Mesenchymal stem cell (in vitro differentiated cells and primary cell): Measurements from ENCODE around the gene GATA1.

Experiments
- DNase-seq: peaks from one replicate; pipeline ENCODE4 v3.0.0-alpha.2; 2013
- H2AFZ ChIP-seq: one replicate; pipeline ENCODE4 v1.6.1; 2013; ENCODE audit warnings: low read depth, mild to moderate bottlenecking, control low read depth, inconsistent platforms, low read length, moderate library complexity
- H2AK5ac ChIP-seq: 2 replicates; pipeline ENCODE4 v1.6.1; 2013; ENCODE audit warnings: low read length, moderate library complexity, mild to moderate bottlenecking, inconsistent platforms; ENCODE audit not compliant: severe bottlenecking
- H2BK120ac ChIP-seq: one replicate; pipeline ENCODE4 v1.6.1; 2013; ENCODE audit warnings: low read depth, mild to moderate bottlenecking, inconsistent platforms, low read length, moderate library complexity
- H2BK12ac ChIP-seq, 2 experiments: one replicate each; pipeline ENCODE4 v1.6.1; 2013; ENCODE audit warnings: inconsistent platforms in 2 of 2, low read length in 2 of 2, mild to moderate bottlenecking in 2 of 2, moderate library complexity in 2 of 2, control low read depth in 1 of 2
- H2BK15ac ChIP-seq: one replicate; pipeline ENCODE4 v1.6.1; 2013; ENCODE audit warnings: mild to moderate bottlenecking, low read depth, inconsistent platforms; ENCODE audit not compliant: poor library complexity, severe bottlenecking
- H2BK5ac ChIP-seq: 2 replicates; pipeline ENCODE4 v1.6.1; 2013; ENCODE audit warnings: low read depth, mild to moderate bottlenecking, low read length, control low read depth, inconsistent platforms; ENCODE audit not compliant: poor library complexity, severe bottlenecking
- H3K14ac ChIP-seq, 2 experiments: one replicate each; pipeline ENCODE4 v1.6.1; 2013; ENCODE audit warnings: inconsistent platforms in 2 of 2, low read length in 2 of 2, control low read depth in 1 of 2, mild to moderate bottlenecking in 1 of 2, moderate library complexity in 1 of 2
- H3K18ac ChIP-seq, 2 experiments: one replicate each; pipeline ENCODE4 v1.6.1; 2013; ENCODE audit warnings: inconsistent platforms in 2 of 2, low read length in 2 of 2, control low read depth in 1 of 2, low read depth in 1 of 2, mild to moderate bottlenecking in 1 of 2
- H3K23ac ChIP-seq, 2 experiments: one replicate each; pipeline ENCODE4 v1.6.1; 2013; ENCODE audit warnings: inconsistent platforms in 2 of 2, low read length in 2 of 2, mild to moderate bottlenecking in 2 of 2, moderate library complexity in 2 of 2, control low read depth in 1 of 2
- H3K27ac ChIP-seq: 2 replicates; pipeline ENCODE4 v1.5.1; 2013; ENCODE audit warnings: mild to moderate bottlenecking, moderate library complexity, low read length, control low read depth, inconsistent platforms; ENCODE audit not compliant: poor library complexity, severe bottlenecking
- H3K27me3 ChIP-seq, 2 experiments: 2 replicates each; pipeline versions ENCODE4 v1.6.1 to v1.7.0; 2013; ENCODE audit warnings: low read length in 2 of 2, mild to moderate bottlenecking in 2 of 2, moderate library complexity in 2 of 2, control low read depth in 1 of 2, inconsistent platforms in 1 of 2; ENCODE audit not compliant: control insufficient read depth in 1 of 2, insufficient read depth in 1 of 2
- H3K36me3 ChIP-seq, 2 experiments: 2 replicates each; pipeline versions ENCODE4 v1.6.1 to v1.7.0; 2013; ENCODE audit warnings: low read length in 2 of 2, control low read depth in 1 of 2, inconsistent platforms in 1 of 2, low read depth in 1 of 2, mild to moderate bottlenecking in 1 of 2; ENCODE audit not compliant: insufficient read depth in 2 of 2, control insufficient read depth in 1 of 2
- H3K4ac ChIP-seq, 2 experiments: one replicate each; pipeline ENCODE4 v1.6.1; 2013; ENCODE audit warnings: inconsistent platforms in 2 of 2, low read length in 2 of 2, mild to moderate bottlenecking in 2 of 2, moderate library complexity in 2 of 2, control low read depth in 1 of 2, low read depth in 1 of 2
- H3K4me1 ChIP-seq: 2 replicates; pipeline ENCODE4 v1.6.1; 2013; ENCODE audit warnings: low read depth, low read length, control low read depth; ENCODE audit not compliant: control insufficient read depth, insufficient read depth
- H3K4me2 ChIP-seq: 2 replicates; pipeline ENCODE4 v1.6.1; 2013; ENCODE audit warnings: low read length, mild to moderate bottlenecking, inconsistent platforms; ENCODE audit not compliant: poor library complexity, severe bottlenecking
- H3K4me3 ChIP-seq, 2 experiments: 2 replicates each; pipeline versions ENCODE4 v1.5.1 to v1.7.0; 2013; ENCODE audit warnings: low read length in 2 of 2, mild to moderate bottlenecking in 2 of 2, control low read depth in 1 of 2, low read depth in 1 of 2; ENCODE audit not compliant: insufficient read depth in 1 of 2
- H3K79me1 ChIP-seq: replicated peaks from 2 replicates; pipeline ENCODE4 v1.6.1; 2013; ENCODE audit warnings: mild to moderate bottlenecking, control low read depth, low read length, inconsistent platforms; ENCODE audit not compliant: poor library complexity, severe bottlenecking
- H3K9ac ChIP-seq: 2 replicates; pipeline ENCODE4 v1.7.0; 2013; ENCODE audit warnings: mild to moderate bottlenecking, low read length, moderate library complexity
- H3K9me3 ChIP-seq: 2 replicates; pipeline ENCODE4 v1.7.0; 2013; ENCODE audit warnings: mild to moderate bottlenecking, low read length; ENCODE audit not compliant: control insufficient read depth
- H4K8ac ChIP-seq: one replicate; pipeline ENCODE4 v1.6.1; 2013; ENCODE audit warnings: inconsistent platforms, mild to moderate bottlenecking, low read length, moderate library complexity
- H4K91ac ChIP-seq: one replicate; pipeline ENCODE4 v1.6.1; 2013; ENCODE audit warnings: mild to moderate bottlenecking, low read length, inconsistent platforms
- WGBS: methylation state at CpG from one replicate; pipeline ENCODE4 v1.1.7; 2013; ENCODE audit warnings: mixed read lengths; 5-methylcytosine and 5-hydroxymethylcytosine counted together

Gene GATA1

DNA sequence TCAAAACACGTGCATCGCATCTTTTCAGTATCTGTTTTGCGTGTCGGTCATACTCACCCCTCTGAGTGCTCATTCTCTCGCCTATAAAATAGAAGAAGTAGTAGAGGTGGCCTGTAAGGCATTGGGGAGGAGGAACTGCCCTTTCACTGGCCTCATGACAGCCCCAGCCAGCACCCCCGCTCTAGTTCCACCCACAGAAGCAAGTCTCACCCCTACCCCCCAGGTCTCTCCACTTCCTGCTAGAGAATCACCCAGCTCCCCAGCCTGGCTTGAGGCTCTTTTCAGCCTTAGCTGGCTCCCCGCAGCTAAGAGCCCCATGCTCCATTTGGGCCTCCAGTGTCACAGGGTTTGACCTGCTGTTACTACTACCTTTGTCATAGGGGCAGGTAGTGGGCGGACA lies 27.3 kb downstream of the GATA1 start:
- H3K9me3 ChIP-seq = no peaks in the 10 kb centered on the region
- H4K8ac ChIP-seq = no peak overlapping the region
- WGBS = 100% methylated on average over 2 of the region's 8 CpGs
- peaks cover 18 to 40% of the 10 kb centered on the region in 2 experiments for H3K36me3 ChIP-seq
- no peak overlapping the region for H2AK5ac ChIP-seq
- H3K14ac ChIP-seq = no peak overlapping the region
- no peak overlapping the region for H3K9ac ChIP-seq
- no peak overlapping the region for H3K4me3 ChIP-seq
- no peak overlapping the region for H2BK120ac ChIP-seq
- no peak overlapping the region for H3K4ac ChIP-seq
- no peak overlapping the region for H2BK5ac ChIP-seq
- H3K18ac ChIP-seq = no peak overlapping the region
- H3K79me1 ChIP-seq = no peaks in the 10 kb centered on the region
- H4K91ac ChIP-seq = no peak overlapping the region
- H2BK12ac ChIP-seq = no peak overlapping the region
- H3K27ac ChIP-seq = no peak overlapping the region
- H3K4me1 ChIP-seq = no peaks in the 10 kb centered on the region
- peaks cover 0 to 16% of the 10 kb centered on the region in 2 experiments for H3K27me3 ChIP-seq
- no peak overlapping the region for H2BK15ac ChIP-seq
- no peak overlapping the region for H2AFZ ChIP-seq
- no peak overlapping the region for H3K4me2 ChIP-seq
- no peak for DNase-seq
- no peak overlapping the region for H3K23ac ChIP-seq

DNA sequence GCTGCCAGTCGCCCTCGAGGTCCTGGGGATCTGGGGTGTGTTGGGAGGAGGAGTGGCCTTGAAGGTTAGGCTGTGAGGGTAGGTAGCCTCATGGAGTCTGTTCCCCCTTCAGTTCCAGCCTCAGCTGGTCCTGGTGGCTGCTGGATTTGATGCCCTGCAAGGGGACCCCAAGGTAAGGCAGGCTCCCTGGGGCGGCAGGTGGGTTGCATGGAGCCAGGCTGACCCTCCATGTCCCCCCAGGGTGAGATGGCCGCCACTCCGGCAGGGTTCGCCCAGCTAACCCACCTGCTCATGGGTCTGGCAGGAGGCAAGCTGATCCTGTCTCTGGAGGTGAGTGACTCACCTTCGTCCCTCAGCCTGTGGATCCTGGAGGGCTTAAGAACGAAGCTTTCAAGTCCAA lies 28.3 kb downstream of the GATA1 start:
- Histone ChIP-seq H3K4me3 (no peak overlapping the region), H3K4me1 (no peaks in the 10 kb centered on the region), H3K18ac (no peak overlapping the region), H4K91ac (no peak overlapping the region), H3K27ac (no peak overlapping the region), H3K9ac (no peak overlapping the region), H2AK5ac (no peak overlapping the region), H3K79me1 (peaks cover 2% of the 10 kb centered on the region), H2AFZ (no peak overlapping the region), H3K36me3 (peaks cover 24 to 44% of the 10 kb centered on the region in 2 experiments), H3K4me2 (no peak overlapping the region), H3K23ac (no peak overlapping the region), H2BK5ac (no peak overlapping the region), H3K14ac (no peak overlapping the region), H2BK15ac (no peak overlapping the region), H3K9me3 (no peaks in the 10 kb centered on the region), H4K8ac (no peak overlapping the region), H3K27me3 (peaks cover 0 to 16% of the 10 kb centered on the region in 2 experiments), H3K4ac (no peak overlapping the region), H2BK12ac (no peak overlapping the region), H2BK120ac (no peak overlapping the region)
- no peak for DNase-seq
- 94% methylated on average over 8 of the region's 8 CpGs for WGBS

- H3K18ac ChIP-seq = no peak overlapping the region
- no peak overlapping the region for H2BK5ac ChIP-seq
- peaks cover 0 to 16% of the 10 kb centered on the region in 2 experiments for H3K27me3 ChIP-seq
- H2BK120ac ChIP-seq = no peak overlapping the region
- H4K8ac ChIP-seq = no peak overlapping the region
- no peak overlapping the region for H3K9ac ChIP-seq
- H3K79me1 ChIP-seq = peaks cover 2% of the 10 kb centered on the region
- H2BK15ac ChIP-seq = no peak overlapping the region
- no peak overlapping the region for H3K4me3 ChIP-seq
- WGBS = 79% methylated on average over 5 of the region's 8 CpGs
- H3K23ac ChIP-seq = no peak overlapping the region
- H3K14ac ChIP-seq = no peak overlapping the region
- H2AFZ ChIP-seq = no peak overlapping the region
- peaks cover 27 to 46% of the 10 kb centered on the region in 2 experiments for H3K36me3 ChIP-seq
- H3K9me3 ChIP-seq = no peaks in the 10 kb centered on the region
- H2BK12ac ChIP-seq = no peak overlapping the region
- no peak overlapping the region for H3K4me2 ChIP-seq
- H2AK5ac ChIP-seq = no peak overlapping the region
- DNase-seq = no peak
- H4K91ac ChIP-seq = no peak overlapping the region
- no peak overlapping the region for H3K4ac ChIP-seq
- no peaks in the 10 kb centered on the region for H3K4me1 ChIP-seq
- no peak overlapping the region for H3K27ac ChIP-seq
These were observed 28.9 kb downstream of the GATA1 start for GRCh38 chrX:48815266-48815665.

- no peak overlapping the region for H2BK12ac ChIP-seq
- peaks cover 30 to 46% of the 10 kb centered on the region in 2 experiments for H3K36me3 ChIP-seq
- H3K18ac ChIP-seq = no peak overlapping the region
- H2BK5ac ChIP-seq = no peak overlapping the region
- no peak overlapping the region for H3K4ac ChIP-seq
- H4K91ac ChIP-seq = no peak overlapping the region
- H4K8ac ChIP-seq = no peak overlapping the region
- no peak overlapping the region for H3K23ac ChIP-seq
- H3K14ac ChIP-seq = no peak overlapping the region
- H3K4me1 ChIP-seq = no peaks in the 10 kb centered on the region
- H3K79me1 ChIP-seq = peaks cover 2% of the 10 kb centered on the region
- H3K9ac ChIP-seq = no peak overlapping the region
- no peaks in the 10 kb centered on the region for H3K9me3 ChIP-seq
- H3K27me3 ChIP-seq = peaks cover 0 to 16% of the 10 kb centered on the region in 2 experiments
- H3K4me2 ChIP-seq = no peak overlapping the region
- 98% methylated on average over 15 of the region's 18 CpGs for WGBS
- no peak overlapping the region for H2AK5ac ChIP-seq
- H3K27ac ChIP-seq = no peak overlapping the region
- H2AFZ ChIP-seq = no peak overlapping the region
- DNase-seq = no peak
- no peak overlapping the region for H2BK120ac ChIP-seq
- no peak overlapping the region for H3K4me3 ChIP-seq
- H2BK15ac ChIP-seq = no peak overlapping the region
These were observed 29.8 kb downstream of the GATA1 start for GRCh38 chrX:48816014-48816810.
